Measurements from ENCODE around the gene BBS10. TPM values are rescaled to one million over a fixed set of nuclear protein-coding genes. Genes with fewer than 3 reads are reported as not detected.

The BBS10 gene
- total RNA-seq = 11.2 and 12.9 TPM in 2 replicates
- 17.1 TPM for total RNA-seq (2013)
- polyA plus RNA-seq = 1.9 TPM in 2 replicates
- polyA minus RNA-seq = 2.5 and 3.5 TPM in 2 replicates

GRCh38 chr12:76348079-76348901 lies at the start of gene BBS10:
TSS of gene BBS10 (minus strand) at chr12:76348415. CDS start at chr12:76348358, 57 bp downstream.
- Mint-ChIP-seq H3K27ac (peak within 1 kb of the TSS; percentile 98), H3K9me3 (ENCODE audit: insufficient read depth) (no peaks in the 10 kb centered on the region), H3K4me1 (peaks cover 27% of the 10 kb centered on the region), H3K4me3 (peak within 1 kb of the TSS; percentile 92), H3K27me3 (no peaks in the 10 kb centered on the region)
- intact Hi-C loops (cut with micrococcal nuclease) = loop anchor here (1.0 to 5.0 kb wide), 12 partner anchors 163 to 1016 kb away; partner anchors contain the start of genes CAPS2, GLIPR1L1, GLIPR1L2 and KRR1
- ChIA-PET POLR2A (interaction anchor here (0.6 to 1.7 kb wide), 9 partner anchors 16 to 1810 kb away, joined by 3 to 9 read pairs (median 4); partner anchors contain the start of genes ATXN7L3B, KRR1, NAP1L1 and OSBPL8), CTCF (interaction anchor here (0.6 to 2.2 kb wide), 15 partner anchors 107 to 863 kb away, joined by 3 to 12 read pairs (median 4); partner anchors contain the start of genes KRR1, NAP1L1, OSBPL8 and PHLDA1)
- H3K27ac ChIP-seq (ENCODE audit: low read length in 2 of 2) = peak within 1 kb of the TSS; percentile 86 to 89
- TF ChIP-seq EZH2 (IDR thresholded peaks at IDR 0.05; ENCODE audit: borderline replicate concordance, insufficient read depth, low read depth, low read length, poor library complexity, severe bottlenecking) (no peak), CTCF (IDR thresholded peaks at IDR 0.05) (peak; percentile 9)
- peaks cover 5% of the 10 kb centered on the region for H3K79me2 ChIP-seq (ENCODE audit: control insufficient read depth, insufficient read depth, low read length)
- peaks cover 0 to 4% (median 0%) of the 10 kb centered on the region in 3 donors for H3K9me3 ChIP-seq (ENCODE audit: control extremely low read depth in 1 of 3, control insufficient read depth in 2 of 3, insufficient read depth in 1 of 3, low read length in 2 of 3)
- peak within 1 kb of the TSS; percentile 84 for H3K9ac ChIP-seq (ENCODE audit: low read length)
- under 1% methylated on average over 48 of the region's 49 CpGs for WGBS (ENCODE audit: insufficient coverage)
- ATAC-seq (ENCODE audit: low read depth) (peak; percentile 97), DNase-seq (peak; percentile 94)
- peak within 1 kb of the TSS; percentile 76 to 90 (median 79) for H3K4me3 ChIP-seq (ENCODE audit: control extremely low read depth in 1 of 5, extremely low read depth in 1 of 5, insufficient read depth in 1 of 5, low read depth in 2 of 5, low read length in 4 of 5)
- H3K27me3 ChIP-seq (replicated peaks in 1 of 4; ENCODE audit: control extremely low read depth in 1 of 4, control insufficient read depth in 3 of 4, insufficient read depth in 4 of 4, low read length in 3 of 4) = no peaks in the 10 kb centered on the region
- peak within 1 kb of the TSS; percentile 81 for H3K4me2 ChIP-seq (replicated peaks; ENCODE audit: low read depth, low read length, poor library complexity, severe bottlenecking)
- no peaks in the 10 kb centered on the region for H3K36me3 ChIP-seq (replicated peaks in 1 of 2; ENCODE audit: control extremely low read depth in 1 of 2, control insufficient read depth in 1 of 2, extremely low read depth in 1 of 2, insufficient read depth in 2 of 2, low read length in 1 of 2)
- H2AFZ ChIP-seq (ENCODE audit: insufficient read depth, low read depth, low read length, poor library complexity, severe bottlenecking) = peak within 1 kb of the TSS; percentile 96
- peaks cover 17% of the 10 kb centered on the region in 2 donors for H3K4me1 ChIP-seq (ENCODE audit: control insufficient read depth in 2 of 2, insufficient read depth in 2 of 2, low read length in 2 of 2)
- H4K20me1 ChIP-seq (ENCODE audit: control insufficient read depth, insufficient read depth, low read length, poor library complexity, severe bottlenecking) = no peaks in the 10 kb centered on the region

Measured in B cell (primary cell).